ENCODE results near the gene SOAT2. TPM values are rescaled to one million over a fixed set of nuclear protein-coding genes. Genes with fewer than 3 reads are reported as not detected.

The SOAT2 gene
- total and polyA plus RNA-seq, 2 donors (not counting 1 experiment from before 2014, with no cell fraction given), result under 0.01 TPM; not detected in 1

DNA sequence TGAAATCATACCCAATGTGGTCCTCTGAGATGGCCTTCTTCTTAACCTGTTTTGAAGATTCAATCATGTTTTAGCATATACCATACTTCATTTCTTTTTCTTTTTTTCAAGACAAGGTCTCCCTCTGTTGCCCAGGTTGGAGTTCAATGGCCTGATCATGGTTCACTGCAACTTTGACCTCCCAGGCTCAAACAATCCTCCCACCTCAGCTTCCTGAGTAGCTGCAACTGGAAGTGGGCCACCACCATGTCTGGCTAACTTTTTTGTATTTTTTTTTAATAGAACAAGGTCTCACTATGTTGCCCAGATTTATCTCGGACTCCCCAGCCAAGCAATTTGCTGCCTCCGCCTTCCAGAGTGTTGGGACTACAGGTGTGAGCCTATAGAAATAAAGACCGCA lies 30.4 kb downstream of the SOAT2 start:
- Histone ChIP-seq H3K79me2 (ENCODE audit: control insufficient read depth, insufficient read depth, low read length) (no peaks in the 10 kb centered on the region), H3K9me3 (ENCODE audit: control insufficient read depth, insufficient read depth, low read depth, low read length) (no peaks in the 10 kb centered on the region), H3K4me2 (ENCODE audit: extremely low read depth, insufficient read depth, low read length) (no peak overlapping the region), H3K27me3 (ENCODE audit: control insufficient read depth, insufficient read depth, low read length) (no peaks in the 10 kb centered on the region), H3K4me3 (replicated peaks in 1 of 4; ENCODE audit: control extremely low read depth in 1 of 4, insufficient read depth in 1 of 4, low read depth in 3 of 4, low read length in 4 of 4) (no peak overlapping the region), H2AFZ (ENCODE audit: low read length) (no peak overlapping the region), H3K36me3 (ENCODE audit: control insufficient read depth, insufficient read depth, low read length) (no peaks in the 10 kb centered on the region), H3K9ac (ENCODE audit: insufficient read depth, low read length) (no peak overlapping the region), H3K4me1 (ENCODE audit: control insufficient read depth, extremely low read depth, insufficient read depth, low read length) (no peaks in the 10 kb centered on the region), H3K27ac (ENCODE audit: insufficient read depth, low read length) (no peak overlapping the region), H4K20me1 (ENCODE audit: control insufficient read depth, extremely low read depth, insufficient read depth, low read length) (no peaks in the 10 kb centered on the region)
- no peak for DNase-seq (ENCODE audit: low read depth in 2 of 2)
- TF ChIP-seq EZH2 (IDR thresholded peaks at IDR 0.05; ENCODE audit: low read length, missing control alignments), result no peak
- no peak for TF ChIP-seq CTCF (conservative IDR thresholded peaks at IDR 0.05 in 1 of 2, IDR thresholded peaks at IDR 0.05 in 1 of 2; ENCODE audit: low read depth in 1 of 2, low read length in 2 of 2)

- Histone ChIP-seq H3K9me3 (ENCODE audit: control insufficient read depth, insufficient read depth, low read depth, low read length) (no peaks in the 10 kb centered on the region), H3K9ac (ENCODE audit: insufficient read depth, low read length) (no peak overlapping the region), H2AFZ (ENCODE audit: low read length) (no peak overlapping the region), H3K27me3 (ENCODE audit: control insufficient read depth, insufficient read depth, low read length) (no peaks in the 10 kb centered on the region), H3K4me2 (ENCODE audit: extremely low read depth, insufficient read depth, low read length) (no peak overlapping the region), H3K79me2 (ENCODE audit: control insufficient read depth, insufficient read depth, low read length) (no peaks in the 10 kb centered on the region), H3K4me3 (replicated peaks in 1 of 4; ENCODE audit: control extremely low read depth in 1 of 4, insufficient read depth in 1 of 4, low read depth in 3 of 4, low read length in 4 of 4) (no peak overlapping the region), H3K27ac (ENCODE audit: insufficient read depth, low read length) (no peak overlapping the region), H4K20me1 (ENCODE audit: control insufficient read depth, extremely low read depth, insufficient read depth, low read length) (no peaks in the 10 kb centered on the region), H3K36me3 (ENCODE audit: control insufficient read depth, insufficient read depth, low read length) (no peaks in the 10 kb centered on the region), H3K4me1 (ENCODE audit: control insufficient read depth, extremely low read depth, insufficient read depth, low read length) (no peaks in the 10 kb centered on the region)
- DNase-seq (ENCODE audit: low read depth in 2 of 2), result no peak
- no peak for TF ChIP-seq CTCF (conservative IDR thresholded peaks at IDR 0.05 in 1 of 2, IDR thresholded peaks at IDR 0.05 in 1 of 2; ENCODE audit: low read depth in 1 of 2, low read length in 2 of 2)
- no peak for TF ChIP-seq EZH2 (IDR thresholded peaks at IDR 0.05; ENCODE audit: low read length, missing control alignments)
Observed at GRCh38 chr12:53143355-53143754, 40.1 kb downstream of the SOAT2 start.

DNA sequence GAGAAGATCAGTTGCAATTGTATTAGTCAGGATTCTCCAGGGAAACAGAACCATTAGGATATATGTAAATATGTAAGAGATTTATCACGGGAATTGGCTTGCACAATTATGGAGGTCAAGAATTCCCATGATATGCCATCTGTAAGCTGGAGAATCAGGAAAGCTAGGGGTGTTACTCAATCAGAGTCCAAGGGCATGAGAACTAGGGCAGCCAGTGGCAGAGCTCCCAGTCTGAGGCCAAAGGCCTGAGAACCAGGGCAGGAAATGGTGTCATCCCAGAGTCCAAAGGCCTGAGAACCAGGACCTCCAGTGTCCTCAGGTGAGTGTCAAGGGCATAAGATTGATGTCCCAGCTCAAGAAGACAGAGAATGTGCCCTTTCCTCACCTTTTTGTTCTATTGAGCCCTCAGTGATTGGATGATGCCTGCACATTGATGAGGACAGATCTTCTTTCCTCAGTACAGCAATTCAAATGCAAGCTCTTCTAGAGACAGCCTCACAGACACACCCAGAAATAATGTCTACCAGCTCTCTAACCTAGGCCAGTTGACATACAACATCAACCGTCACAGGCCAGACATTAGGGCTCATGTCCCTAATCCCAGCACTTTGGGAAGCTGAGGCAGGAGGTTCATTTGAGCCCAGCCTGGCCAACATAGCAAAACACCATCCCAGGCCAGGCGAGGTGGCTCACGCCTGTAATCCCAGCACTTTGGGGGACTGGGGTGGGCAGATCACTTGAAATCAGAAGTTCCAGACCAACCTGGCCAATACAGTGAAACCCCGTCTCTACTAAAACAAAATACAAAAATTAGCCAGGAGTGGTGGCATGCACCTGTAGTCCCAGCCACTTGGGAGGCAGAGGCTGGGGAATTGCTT lies 42.3 kb downstream of the SOAT2 start:
- DNase-seq (ENCODE audit: low read depth in 2 of 2), result peak in 1 of 2 donors; percentile 72
- H2AFZ ChIP-seq (ENCODE audit: low read length), result no peak overlapping the region
- no peak for TF ChIP-seq CTCF (conservative IDR thresholded peaks at IDR 0.05 in 1 of 2, IDR thresholded peaks at IDR 0.05 in 1 of 2; ENCODE audit: low read depth in 1 of 2, low read length in 2 of 2)
- no peak for TF ChIP-seq EZH2 (IDR thresholded peaks at IDR 0.05; ENCODE audit: low read length, missing control alignments)

More for the DNA sequence above, 42.3 kb downstream of the SOAT2 start:
- Histone ChIP-seq H3K4me2 (ENCODE audit: extremely low read depth, insufficient read depth, low read length) (no peak overlapping the region), H3K27me3 (ENCODE audit: control insufficient read depth, insufficient read depth, low read length) (no peaks in the 10 kb centered on the region), H3K79me2 (ENCODE audit: control insufficient read depth, insufficient read depth, low read length) (no peaks in the 10 kb centered on the region), H3K27ac (ENCODE audit: insufficient read depth, low read length) (no peak overlapping the region), H3K9ac (ENCODE audit: insufficient read depth, low read length) (no peak overlapping the region), H3K4me3 (replicated peaks in 1 of 4; ENCODE audit: control extremely low read depth in 1 of 4, insufficient read depth in 1 of 4, low read depth in 3 of 4, low read length in 4 of 4) (no peak overlapping the region), H3K36me3 (ENCODE audit: control insufficient read depth, insufficient read depth, low read length) (no peaks in the 10 kb centered on the region), H3K4me1 (ENCODE audit: control insufficient read depth, extremely low read depth, insufficient read depth, low read length) (no peaks in the 10 kb centered on the region), H4K20me1 (ENCODE audit: control insufficient read depth, extremely low read depth, insufficient read depth, low read length) (no peaks in the 10 kb centered on the region), H3K9me3 (ENCODE audit: control insufficient read depth, insufficient read depth, low read depth, low read length) (no peaks in the 10 kb centered on the region)
